GM23338 (cell line): ENCODE results near the gene CD3D.

Experiments used
- EZH2 ChIP-seq: fragments of 200-600 bp; sonication (generic); IDR thresholded peaks from one replicate; pipeline ENCODE4 v1.8.0; 2017; ENCODE audit warnings: antibody characterized with exemption, mild to moderate bottlenecking, low read depth; ENCODE audit not compliant: unreplicated experiment
- TF ChIP-seq, protein P1 (sequence below): IDR thresholded peaks from one replicate; pipeline ENCODE4 v1.6.1; 2018; ENCODE audit warnings: antibody characterized with exemption; ENCODE audit not compliant: unreplicated experiment

DNA sequence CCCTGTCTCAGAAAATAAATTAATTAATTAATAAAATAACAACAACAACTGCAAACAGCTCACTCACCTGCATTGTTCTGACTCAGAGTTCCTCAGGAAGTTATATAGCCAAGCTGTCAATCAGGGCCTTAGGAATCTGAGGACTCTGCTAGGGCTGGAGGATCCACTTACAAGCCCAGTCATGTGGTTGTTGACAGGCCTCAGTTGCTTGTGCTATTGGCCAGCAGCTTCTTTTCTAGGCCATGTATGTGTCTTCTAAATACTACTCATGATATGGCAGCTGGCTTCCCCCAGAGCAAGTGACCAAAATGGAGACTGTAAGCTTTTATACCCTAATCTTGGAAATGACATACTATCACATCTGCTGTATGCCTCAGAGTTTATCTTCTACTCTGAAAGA, 38.1 kb upstream of the CD3D start:
- TF ChIP-seq, protein P1, sequence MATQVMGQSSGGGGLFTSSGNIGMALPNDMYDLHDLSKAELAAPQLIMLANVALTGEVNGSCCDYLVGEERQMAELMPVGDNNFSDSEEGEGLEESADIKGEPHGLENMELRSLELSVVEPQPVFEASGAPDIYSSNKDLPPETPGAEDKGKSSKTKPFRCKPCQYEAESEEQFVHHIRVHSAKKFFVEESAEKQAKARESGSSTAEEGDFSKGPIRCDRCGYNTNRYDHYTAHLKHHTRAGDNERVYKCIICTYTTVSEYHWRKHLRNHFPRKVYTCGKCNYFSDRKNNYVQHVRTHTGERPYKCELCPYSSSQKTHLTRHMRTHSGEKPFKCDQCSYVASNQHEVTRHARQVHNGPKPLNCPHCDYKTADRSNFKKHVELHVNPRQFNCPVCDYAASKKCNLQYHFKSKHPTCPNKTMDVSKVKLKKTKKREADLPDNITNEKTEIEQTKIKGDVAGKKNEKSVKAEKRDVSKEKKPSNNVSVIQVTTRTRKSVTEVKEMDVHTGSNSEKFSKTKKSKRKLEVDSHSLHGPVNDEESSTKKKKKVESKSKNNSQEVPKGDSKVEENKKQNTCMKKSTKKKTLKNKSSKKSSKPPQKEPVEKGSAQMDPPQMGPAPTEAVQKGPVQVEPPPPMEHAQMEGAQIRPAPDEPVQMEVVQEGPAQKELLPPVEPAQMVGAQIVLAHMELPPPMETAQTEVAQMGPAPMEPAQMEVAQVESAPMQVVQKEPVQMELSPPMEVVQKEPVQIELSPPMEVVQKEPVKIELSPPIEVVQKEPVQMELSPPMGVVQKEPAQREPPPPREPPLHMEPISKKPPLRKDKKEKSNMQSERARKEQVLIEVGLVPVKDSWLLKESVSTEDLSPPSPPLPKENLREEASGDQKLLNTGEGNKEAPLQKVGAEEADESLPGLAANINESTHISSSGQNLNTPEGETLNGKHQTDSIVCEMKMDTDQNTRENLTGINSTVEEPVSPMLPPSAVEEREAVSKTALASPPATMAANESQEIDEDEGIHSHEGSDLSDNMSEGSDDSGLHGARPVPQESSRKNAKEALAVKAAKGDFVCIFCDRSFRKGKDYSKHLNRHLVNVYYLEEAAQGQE: no peak
- TF ChIP-seq EZH2: no peak
